GM12878 (cell line): Measurements from ENCODE around the gene DAAM2. TPM values are rescaled to one million over a fixed set of nuclear protein-coding genes. Genes with fewer than 3 reads are reported as not detected.

Experiments
- ATF2 ChIP-seq: IDR thresholded peaks from 2 replicates; pipeline ENCODE4 v1.6.1; 2012; ENCODE audit warnings: low read length, inconsistent platforms
- BHLHE40 ChIP-seq, 2 experiments: fragments of 450-650 bp in 1 of 2; IDR thresholded peaks; 2 replicates each; pipeline ENCODE4 v1.6.1; 2011 to 2017; ENCODE audit warnings: low read depth in 2 of 2, borderline replicate concordance in 1 of 2, improper control_type of control experiment in 1 of 2, low read length in 1 of 2, mild to moderate bottlenecking in 1 of 2
- BMI1 ChIP-seq: fragments of 450-650 bp; IDR thresholded peaks from 2 replicates; pipeline ENCODE4 v1.6.1; 2016; ENCODE audit warnings: mild to moderate bottlenecking, moderate library complexity, borderline replicate concordance
- E4F1 ChIP-seq: fragments of 450-650 bp; IDR thresholded peaks from 2 replicates; pipeline ENCODE4 v1.6.1; 2018; ENCODE audit warnings: borderline replicate concordance, mild to moderate bottlenecking; ENCODE audit not compliant: partially characterized antibody
- ETV6 ChIP-seq, 2 experiments: fragments of 450-650 bp in 1 of 2; IDR thresholded peaks in 1 of 2; conservative IDR thresholded peaks in 1 of 2; 2 replicates each; pipeline ENCODE4 v1.6.1; 2014; ENCODE audit warnings: antibody characterized with exemption in 1 of 2, borderline replicate concordance in 1 of 2, low read depth in 1 of 2, mild to moderate bottlenecking in 1 of 2, moderate library complexity in 1 of 2
- HSF1 ChIP-seq: fragments of 150-350 bp; IDR thresholded peaks from 2 replicates; pipeline ENCODE4 v1.6.1; 2014; ENCODE audit warnings: mild to moderate bottlenecking, low read depth, low read length
- MEF2A ChIP-seq: IDR thresholded peaks from 2 replicates; pipeline ENCODE4 v1.6.1; 2011; ENCODE audit warnings: low read depth, mild to moderate bottlenecking, low read length, moderate library complexity; ENCODE audit not compliant: insufficient read depth
- RAD51 ChIP-seq: fragments of 450-650 bp; IDR thresholded peaks from 2 replicates; pipeline ENCODE4 v1.6.1; 2016; ENCODE audit warnings: moderate library complexity, mild to moderate bottlenecking, inconsistent platforms
- polyA plus RNA-seq, 11 experiments: library from polyadenylated mRNA; depleted of rRNA in 4 of 11; unstranded in 6 of 11; stranded (reverse) in 5 of 11; fragments of >200 nt; fragmentation: Nextera tagmentation in 4 of 11; fragmentation: Illumina TruSeq in 1 of 11; extraction: Ambion mirVana in 4 of 11; extraction: Trizol in 1 of 11; gene quantifications; 1 replicate in 1 of 11; 2 replicates in 10 of 11; pipeline versions ENCODE4 v1.2.1 to v1.2.3, GENCODE V29; 2011 to 2016; ENCODE audit warnings: inconsistent platforms in 2 of 11, missing spikeins in 2 of 11, low read depth in 1 of 11
- total RNA-seq, 4 experiments: library from RNA; depleted of rRNA in 3 of 4; stranded (reverse); fragments of >200 nt in 3 of 4; fragmentation: Illumina TruSeq in 1 of 4; extraction: Trizol in 1 of 4; gene quantifications; 2 replicates each; pipeline versions ENCODE4 v1.2.1 to v1.2.3, GENCODE V29; 2013 to 2021

DAAM2 gene
- total and polyA plus RNA-seq, 10 of the 15 experiments (the other 5 are each of a cell fraction or from before 2014, with no cell fraction given): 0.05 to 0.22 TPM; not detected in 8

- no peak for TF ChIP-seq E4F1
- TF ChIP-seq ETV6 (conservative IDR thresholded peaks at IDR 0.05 in 1 of 2, IDR thresholded peaks at IDR 0.05 in 1 of 2; ENCODE audit: borderline replicate concordance in 1 of 2, low read depth in 1 of 2): no peak
- no peak for TF ChIP-seq BHLHE40 (IDR thresholded peaks at IDR 0.05; ENCODE audit: borderline replicate concordance in 1 of 2, low read depth in 2 of 2, low read length in 1 of 2)
- TF ChIP-seq BMI1: no peak
- TF ChIP-seq RAD51: no peak
- TF ChIP-seq MEF2A: no peak
- TF ChIP-seq ATF2: no peak
- TF ChIP-seq HSF1: no peak
Measured at GRCh38 chr6:39948199-39948791, 156.1 kb downstream of the DAAM2 start (continued).
